Liver (tissue), 9 donors: ENCODE data around the gene ATP5F1D. TPM values are rescaled to one million over a fixed set of nuclear protein-coding genes. Genes with fewer than 3 reads are reported as not detected.

ENCODE experiments used
- DNase-seq: peaks from one replicate; pipeline ENCODE4 v3.0.0-alpha.2; 2017; ENCODE audit warnings: low spot score
- H3K27ac ChIP-seq, 2 donors: one replicate each; pipeline ENCODE4 v1.7.0; 2013; ENCODE audit warnings: inconsistent platforms in 2 of 2, low read length in 2 of 2, control low read depth in 1 of 2, low read depth in 1 of 2, mild to moderate bottlenecking in 1 of 2
- H3K27me3 ChIP-seq, 4 donors: one replicate each; pipeline versions ENCODE4 v1.6.1 to v1.7.0; 2013; ENCODE audit warnings: low read length in 3 of 4, inconsistent platforms in 1 of 4, mild to moderate bottlenecking in 1 of 4, moderate library complexity in 1 of 4; ENCODE audit not compliant: control insufficient read depth in 4 of 4, insufficient read depth in 4 of 4
- H3K36me3 ChIP-seq, 4 donors: one replicate each; pipeline versions ENCODE4 v1.6.1 to v1.7.0; 2013; ENCODE audit warnings: low read length in 3 of 4, mild to moderate bottlenecking in 3 of 4, low read depth in 1 of 4, moderate library complexity in 1 of 4; ENCODE audit not compliant: control insufficient read depth in 4 of 4, insufficient read depth in 3 of 4
- H3K4me1 ChIP-seq, 4 donors: one replicate each; pipeline versions ENCODE4 v1.6.1 to v1.7.0; 2013; ENCODE audit warnings: low read length in 3 of 4, mild to moderate bottlenecking in 3 of 4, moderate library complexity in 1 of 4; ENCODE audit not compliant: control insufficient read depth in 4 of 4, insufficient read depth in 4 of 4
- H3K4me3 ChIP-seq, 3 donors: one replicate each; pipeline versions ENCODE4 v1.6.1 to v1.7.0; 2013; ENCODE audit warnings: low read length in 3 of 3, control low read depth in 1 of 3, low read depth in 1 of 3, mild to moderate bottlenecking in 1 of 3
- H3K9ac ChIP-seq, 2 donors: one replicate each; pipeline ENCODE4 v1.7.0; 2013; ENCODE audit warnings: low read length in 2 of 2, mild to moderate bottlenecking in 2 of 2, moderate library complexity in 2 of 2, control low read depth in 1 of 2, low read depth in 1 of 2
- H3K9me3 ChIP-seq, 4 donors: one replicate each; pipeline versions ENCODE4 v1.6.1 to v1.7.0; 2013; ENCODE audit warnings: low read length in 3 of 4; ENCODE audit not compliant: control insufficient read depth in 4 of 4
- EGR1 ChIP-seq, 2 donors: IDR thresholded peaks; 2 replicates each; pipeline ENCODE4 v1.6.1; 2016 to 2018; ENCODE audit warnings: antibody characterized with exemption in 2 of 2, low read depth in 2 of 2
- FOXA1 ChIP-seq: IDR thresholded peaks from 2 replicates; pipeline ENCODE4 v1.6.1; 2016; ENCODE audit warnings: antibody characterized with exemption
- GABPA ChIP-seq, 2 donors: IDR thresholded peaks in 1 of 2; conservative IDR thresholded peaks in 1 of 2; 2 replicates each; pipeline ENCODE4 v1.6.1; 2016; ENCODE audit warnings: antibody characterized with exemption in 2 of 2, mild to moderate bottlenecking in 1 of 2, moderate library complexity in 1 of 2
- HNF4A ChIP-seq, 2 donors: conservative IDR thresholded peaks; 2 replicates each; pipeline ENCODE4 v1.6.1; 2016; ENCODE audit warnings: antibody characterized with exemption in 2 of 2, mild to moderate bottlenecking in 2 of 2
- HNF4G ChIP-seq: IDR thresholded peaks from 2 replicates; pipeline ENCODE4 v1.6.1; 2016; ENCODE audit warnings: antibody characterized with exemption
- JUND ChIP-seq, 2 donors: IDR thresholded peaks; 2 replicates each; pipeline ENCODE4 v1.6.1; 2016; ENCODE audit warnings: antibody characterized with exemption in 2 of 2
- NR2F2 ChIP-seq: IDR thresholded peaks from 2 replicates; pipeline ENCODE4 v1.6.1; 2016; ENCODE audit warnings: antibody characterized with exemption
- RAD21 ChIP-seq, 2 donors: IDR thresholded peaks; 2 replicates each; pipeline ENCODE4 v1.6.1; 2016; ENCODE audit warnings: antibody characterized with exemption in 2 of 2, mild to moderate bottlenecking in 2 of 2
- RXRA ChIP-seq, 2 donors: IDR thresholded peaks; 2 replicates each; pipeline ENCODE4 v1.6.1; 2017 to 2018; ENCODE audit warnings: antibody characterized with exemption in 2 of 2, mild to moderate bottlenecking in 1 of 2
- TAF1 ChIP-seq: conservative IDR thresholded peaks from 2 replicates; pipeline ENCODE4 v1.6.1; 2016; ENCODE audit warnings: antibody characterized with exemption, mild to moderate bottlenecking
- YY1 ChIP-seq: IDR thresholded peaks from 2 replicates; pipeline ENCODE4 v1.6.1; 2016; ENCODE audit warnings: antibody characterized with exemption, mild to moderate bottlenecking
- WGBS: extraction: QIAGEN DNeasy Blood & Tissue Kit; methylation state at CpG from one replicate; pipeline ENCODE4 v1.1.7; 2013; 5-methylcytosine and 5-hydroxymethylcytosine counted together
- polyA plus RNA-seq, 2 donors: library from polyadenylated mRNA; stranded (reverse) in 1 of 2; unstranded in 1 of 2; fragments of 200-250 nt in 1 of 2; fragments of >200 nt in 1 of 2; fragmentation: Nextera tagmentation in 1 of 2; extraction: Ambion mirVana in 1 of 2; gene quantifications; one replicate each; pipeline versions ENCODE4 v1.2.1 to v1.2.3, GENCODE V29; 2013 to 2015
- total RNA-seq, 2 donors: library from RNA; depleted of rRNA; stranded (reverse); fragments of >200 nt; gene quantifications; one replicate each; pipeline ENCODE4 v1.2.3, GENCODE V29; 2014
- TF ChIP-seq, protein P1 (sequence below): fragments of 150-350 bp; IDR thresholded peaks from 2 replicates; pipeline ENCODE4 v1.5.1; 2017; ENCODE audit warnings: improper control_type of control experiment, low read depth, low read length; ENCODE audit not compliant: missing input control
- TF ChIP-seq, protein P2 (sequence below): IDR thresholded peaks from 2 replicates; pipeline ENCODE4 v1.6.1; 2016; ENCODE audit warnings: antibody characterized with exemption
- TF ChIP-seq, protein P3 (sequence below): IDR thresholded peaks from 2 replicates; pipeline ENCODE4 v1.6.1; 2016; ENCODE audit warnings: antibody characterized with exemption
- donor health status: healthy.
- donor health status: healthy.
- donor health status: healthy.
- donor health status: healthy.
- donor health status: healthy.

The ATP5F1D gene
- total and polyA plus RNA-seq, 4 donors = 20.2 to 315 (median 145) TPM

DNA sequence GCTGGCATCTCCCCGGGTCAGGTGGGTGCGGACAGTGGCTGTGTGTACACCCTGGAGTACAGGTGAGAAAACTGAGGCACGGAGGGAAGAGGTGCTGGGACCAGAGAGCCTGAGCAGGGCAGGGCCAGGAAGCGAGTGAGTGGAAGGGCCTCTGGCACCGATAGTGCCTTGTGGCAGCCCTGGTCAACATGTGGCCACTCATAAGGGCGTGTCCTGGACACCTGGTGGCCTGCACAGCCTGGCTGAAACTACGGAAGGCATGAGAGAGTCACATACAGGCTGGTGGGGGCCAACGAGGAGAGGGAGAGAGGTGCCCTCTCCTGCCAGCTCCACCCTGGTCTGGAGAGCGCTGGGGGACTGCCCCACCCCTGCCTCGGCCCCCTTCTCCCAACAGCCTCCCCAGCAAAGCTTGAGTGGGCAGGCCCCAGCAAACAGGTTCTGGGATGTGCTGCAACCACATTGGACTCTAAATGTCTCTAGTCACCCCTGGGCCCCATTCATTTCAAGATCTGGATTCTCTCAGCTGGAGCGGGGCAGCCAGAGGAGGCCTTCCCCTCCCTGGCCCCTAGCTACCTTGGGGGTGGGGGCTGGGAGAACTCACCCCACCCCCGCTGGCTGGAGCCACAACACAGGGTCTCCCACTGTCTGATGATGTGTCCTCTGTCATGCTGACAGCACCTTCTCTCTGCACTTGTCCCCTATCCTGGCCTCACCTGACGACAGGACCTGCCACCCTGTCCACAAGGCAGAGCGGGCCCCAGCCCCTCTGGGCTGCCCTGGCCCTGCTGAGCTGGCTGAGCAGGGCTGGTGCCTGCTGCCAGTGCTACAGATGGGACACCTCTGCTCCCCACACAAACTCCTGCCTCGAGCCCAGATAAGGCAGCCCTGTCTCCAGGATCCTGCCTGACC lies 9.6 kb upstream of the ATP5F1D start:
- TF ChIP-seq HNF4G (no peak), HNF4A (conservative IDR thresholded peaks at IDR 0.05) (no peak), YY1 (no peak), NR2F2 (no peak), RAD21 (IDR thresholded peaks at IDR 0.05) (no peak)
- TF ChIP-seq, protein P1, sequence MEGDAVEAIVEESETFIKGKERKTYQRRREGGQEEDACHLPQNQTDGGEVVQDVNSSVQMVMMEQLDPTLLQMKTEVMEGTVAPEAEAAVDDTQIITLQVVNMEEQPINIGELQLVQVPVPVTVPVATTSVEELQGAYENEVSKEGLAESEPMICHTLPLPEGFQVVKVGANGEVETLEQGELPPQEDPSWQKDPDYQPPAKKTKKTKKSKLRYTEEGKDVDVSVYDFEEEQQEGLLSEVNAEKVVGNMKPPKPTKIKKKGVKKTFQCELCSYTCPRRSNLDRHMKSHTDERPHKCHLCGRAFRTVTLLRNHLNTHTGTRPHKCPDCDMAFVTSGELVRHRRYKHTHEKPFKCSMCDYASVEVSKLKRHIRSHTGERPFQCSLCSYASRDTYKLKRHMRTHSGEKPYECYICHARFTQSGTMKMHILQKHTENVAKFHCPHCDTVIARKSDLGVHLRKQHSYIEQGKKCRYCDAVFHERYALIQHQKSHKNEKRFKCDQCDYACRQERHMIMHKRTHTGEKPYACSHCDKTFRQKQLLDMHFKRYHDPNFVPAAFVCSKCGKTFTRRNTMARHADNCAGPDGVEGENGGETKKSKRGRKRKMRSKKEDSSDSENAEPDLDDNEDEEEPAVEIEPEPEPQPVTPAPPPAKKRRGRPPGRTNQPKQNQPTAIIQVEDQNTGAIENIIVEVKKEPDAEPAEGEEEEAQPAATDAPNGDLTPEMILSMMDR = no peak
- Histone ChIP-seq H3K27ac (peak overlapping the region; percentile 14 to 25), H3K9me3 (no peaks in the 10 kb centered on the region), H3K4me1 (peaks cover 0 to 7% (median 2%) of the 10 kb centered on the region in 4 donors), H3K27me3 (no peaks in the 10 kb centered on the region), H3K9ac (no peak overlapping the region), H3K4me3 (no peak overlapping the region), H3K36me3 (peaks cover 0 to 6% (median 2%) of the 10 kb centered on the region in 4 donors)
- WGBS = 77% methylated on average over 15 of the region's 15 CpGs
- DNase-seq = no peak

DNA sequence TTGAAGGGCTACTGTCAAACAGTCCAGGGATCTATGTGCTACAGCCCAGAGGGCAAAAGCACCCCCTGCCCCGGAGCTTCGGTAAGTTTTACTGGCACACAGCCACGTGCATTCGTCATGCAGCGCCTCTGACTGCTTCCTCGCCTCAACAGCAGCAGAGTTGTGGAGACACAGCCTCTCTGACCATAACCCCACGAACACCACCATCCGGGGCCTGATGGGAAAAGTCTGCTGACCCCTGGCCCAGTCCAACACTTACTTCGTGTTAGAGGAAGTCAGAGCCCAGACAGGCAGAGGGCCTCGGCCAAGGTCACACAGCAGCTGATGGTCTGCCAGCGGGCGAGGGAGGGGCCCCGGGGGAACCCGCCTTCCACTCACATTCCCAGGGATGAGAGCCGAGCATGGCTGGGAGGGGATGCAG lies 8.9 kb upstream of the ATP5F1D start:
- Histone ChIP-seq H3K9ac (no peak overlapping the region), H3K27ac (peak overlapping the region; percentile 14 to 25), H3K4me1 (peaks cover 0 to 13% (median 6%) of the 10 kb centered on the region in 4 donors)

DNA sequence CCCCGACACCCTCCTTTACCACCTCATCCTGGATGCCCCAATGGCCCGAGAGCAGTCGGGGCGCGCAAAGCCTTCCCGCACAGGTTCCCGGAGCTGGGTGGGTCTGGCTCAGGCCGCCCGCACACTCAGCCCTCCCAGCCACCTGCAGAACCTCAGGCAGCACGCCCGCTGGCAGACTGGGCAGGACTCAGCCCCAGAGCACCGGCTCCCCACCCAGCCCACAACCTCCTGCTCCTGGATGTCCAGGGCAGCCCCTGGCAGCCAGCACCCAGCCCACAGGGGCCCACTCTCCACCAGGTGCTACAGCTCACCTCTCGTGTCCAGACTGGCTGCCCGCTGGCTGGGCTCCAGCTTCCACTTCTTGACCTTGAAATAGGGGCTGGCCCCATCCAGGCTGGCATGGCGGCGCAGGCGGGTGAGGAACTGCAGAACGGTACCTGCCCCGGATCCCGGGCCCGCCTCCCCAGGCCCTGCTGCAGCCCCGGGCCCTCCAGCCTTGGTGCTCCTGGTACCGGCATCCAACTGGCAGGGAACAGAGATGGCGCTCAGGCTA lies 8.4 kb upstream of the ATP5F1D start:
- TF ChIP-seq, protein P2, sequence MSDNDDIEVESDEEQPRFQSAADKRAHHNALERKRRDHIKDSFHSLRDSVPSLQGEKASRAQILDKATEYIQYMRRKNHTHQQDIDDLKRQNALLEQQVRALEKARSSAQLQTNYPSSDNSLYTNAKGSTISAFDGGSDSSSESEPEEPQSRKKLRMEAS = no peak
- TF ChIP-seq JUND (IDR thresholded peaks at IDR 0.05) (no peak), TAF1 (no peak), FOXA1 (no peak), HNF4G (no peak), YY1 (no peak), RAD21 (IDR thresholded peaks at IDR 0.05) (no peak), GABPA (IDR thresholded peaks at IDR 0.05 in 1 of 2, conservative IDR thresholded peaks at IDR 0.05 in 1 of 2) (no peak)
- TF ChIP-seq, protein P3, sequence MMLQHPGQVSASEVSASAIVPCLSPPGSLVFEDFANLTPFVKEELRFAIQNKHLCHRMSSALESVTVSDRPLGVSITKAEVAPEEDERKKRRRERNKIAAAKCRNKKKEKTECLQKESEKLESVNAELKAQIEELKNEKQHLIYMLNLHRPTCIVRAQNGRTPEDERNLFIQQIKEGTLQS = no peak
- TF ChIP-seq, protein P1 = no peak
- no peak for DNase-seq
- Histone ChIP-seq H3K4me1 (peaks cover 0 to 15% (median 7%) of the 10 kb centered on the region in 4 donors), H3K27ac (peak overlapping the region in 1 of 2 donors; percentile 14), H3K9me3 (no peaks in the 10 kb centered on the region), H3K27me3 (no peaks in the 10 kb centered on the region), H3K36me3 (peaks cover 0 to 2% (median 0%) of the 10 kb centered on the region in 4 donors), H3K4me3 (no peak overlapping the region), H3K9ac (no peak overlapping the region)
- WGBS = 88% methylated on average over 24 of the region's 24 CpGs

More for the DNA sequence above, 8.9 kb upstream of the ATP5F1D start:
- Histone ChIP-seq H3K27me3 (no peaks in the 10 kb centered on the region), H3K9me3 (no peaks in the 10 kb centered on the region), H3K4me3 (no peak overlapping the region), H3K36me3 (peaks cover 0 to 3% (median 0%) of the 10 kb centered on the region in 4 donors)
- WGBS = 45% methylated on average over 15 of the region's 15 CpGs
- TF ChIP-seq EGR1 (IDR thresholded peaks at IDR 0.05; ENCODE audit: low read depth in 2 of 2) = no peak
- TF ChIP-seq NR2F2 = peak; percentile 79
- no peak for TF ChIP-seq HNF4G
- peak in 1 of 2 donors; percentile 16 for TF ChIP-seq RXRA (IDR thresholded peaks at IDR 0.05)
- TF ChIP-seq TAF1 = no peak
- no peak for DNase-seq
